Esophagus squamous epithelium (tissue), 5 donors: ENCODE data around the gene KIFC3. TPM values are rescaled to one million over a fixed set of nuclear protein-coding genes. Genes with fewer than 3 reads are reported as not detected.
"Not testable (repeated sequence)": the region's sequence is repeated elsewhere in the genome, so short reads cannot be mapped to it uniquely, and the experiment has no call there.

Experiments
- DNase-seq: peaks from one replicate; lab custom pipeline; 2025; lab: John Stamatoyannopoulos, UW
- H3K27ac ChIP-seq, 4 donors: fragments of 200-600 bp; sonication (generic); one replicate each; pipeline ENCODE4 v1.5.1; 2016 to 2019; ENCODE audit warnings: mild to moderate bottlenecking in 1 of 4
- H3K27me3 ChIP-seq, 4 donors: fragments of 200-600 bp; sonication (generic); 1 replicate in 3 of 4; 2 replicates in 1 of 4; pipeline versions ENCODE4 v1.5.1 to v1.6.0; 2017 to 2021; ENCODE audit warnings: antibody characterized with exemption in 1 of 4
- H3K36me3 ChIP-seq, 3 donors: fragments of 200-600 bp; sonication (generic); one replicate each; pipeline ENCODE4 v1.5.1; 2016 to 2019
- H3K4me1 ChIP-seq, 3 donors: fragments of 200-600 bp; sonication (generic); one replicate each; pipeline ENCODE4 v1.5.1; 2017 to 2019
- H3K4me3 ChIP-seq, 4 donors: fragments of 200-600 bp; sonication (generic); 1 replicate in 3 of 4; 2 replicates in 1 of 4; pipeline ENCODE4 v1.5.1; 2016 to 2019; ENCODE audit warnings: mild to moderate bottlenecking in 2 of 4, moderate library complexity in 1 of 4
- H3K9me3 ChIP-seq, 3 donors: fragments of 200-600 bp; sonication (generic); one replicate each; pipeline ENCODE4 v1.5.1; 2016 to 2019
- CTCF ChIP-seq, 6 experiments: fragments of 450-650 bp in 4 of 6; fragments of 200-600 bp in 2 of 6; sonication (generic) in 2 of 6; IDR thresholded peaks; one replicate each; pipeline ENCODE4 v1.5.1; 2016 to 2019; ENCODE audit warnings: antibody characterized with exemption in 6 of 6, mild to moderate bottlenecking in 4 of 6, moderate library complexity in 4 of 6
- POLR2A ChIP-seq, 4 donors: fragments of 450-650 bp; IDR thresholded peaks; one replicate each; pipeline ENCODE4 v1.6.1; 2017; ENCODE audit warnings: antibody characterized with exemption in 4 of 4, mild to moderate bottlenecking in 4 of 4, moderate library complexity in 3 of 4
- WGBS, 2 donors: methylation state at CpG; one replicate each; pipeline ENCODE4 v1.1.5; 2018; 5-methylcytosine and 5-hydroxymethylcytosine counted together
- intact Hi-C: fragments of 100-400 bp; cut with DNase I; formaldehyde crosslinking; loops from one replicate; pipeline ENCODE4 v1.15.0; 2022
- total RNA-seq, 4 donors: library from RNA; depleted of rRNA; stranded (reverse); fragments of >200 nt; gene quantifications; one replicate each; pipeline ENCODE4 v1.1.0, GENCODE V29; 2016
- donor health status: DM: yes; HTN: yes; CAD: no.

The KIFC3 gene
- total RNA-seq, 4 donors from 2014 or later = 14.8 to 72.4 (median 43.5) TPM

GRCh38 chr16:57749101-57749692, 53.1 kb downstream of the KIFC3 start:
- Histone ChIP-seq H3K36me3 (peaks cover 0 to 73% (median 2%) of the 10 kb centered on the region in 3 donors), H3K4me3 (no peak overlapping the region), H3K27me3 (no peaks in the 10 kb centered on the region), H3K4me1 (no peaks in the 10 kb centered on the region), H3K27ac (no peak overlapping the region), H3K9me3 (no peaks in the 10 kb centered on the region)
- TF ChIP-seq CTCF (IDR thresholded peaks at IDR 0.05) = no peak
- TF ChIP-seq POLR2A (IDR thresholded peaks at IDR 0.05) = no peak
- WGBS, 2 donors = 89 to 94% methylated on average over 3 of the region's 3 CpGs
- no peak for DNase-seq
- intact Hi-C loops = no loop called here

DNA sequence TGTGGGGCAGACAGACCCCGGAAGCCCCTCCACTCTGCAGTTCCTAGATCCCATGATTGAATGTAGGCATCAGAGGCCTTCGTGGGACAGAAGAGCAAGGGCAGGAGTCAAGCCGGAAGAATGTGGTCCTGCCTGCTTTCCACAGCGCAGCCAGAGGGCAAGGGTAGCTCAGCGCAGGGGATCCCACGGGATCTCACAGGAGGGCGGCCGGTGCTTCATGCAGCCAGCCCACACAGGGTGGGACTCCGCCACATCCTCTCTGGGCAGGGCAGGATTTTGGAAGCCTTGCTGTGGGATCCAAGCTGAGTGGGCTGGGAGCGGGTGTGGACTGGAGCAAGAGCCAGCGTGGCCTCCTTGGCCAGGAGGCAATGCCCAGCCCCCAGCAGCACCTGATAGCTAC, 53.7 kb downstream of the KIFC3 start:
- no peaks in the 10 kb centered on the region for H3K9me3 ChIP-seq
- H3K4me3 ChIP-seq = no peak overlapping the region
- TF ChIP-seq POLR2A (IDR thresholded peaks at IDR 0.05) = no peak
- no peak for TF ChIP-seq CTCF (IDR thresholded peaks at IDR 0.05)
- H3K4me1 ChIP-seq = no peaks in the 10 kb centered on the region
- WGBS, 2 donors = 79 to 90% methylated on average over 2 to 6 of the region's 11 CpGs
- no peak for DNase-seq
- no peak overlapping the region for H3K27ac ChIP-seq
- intact Hi-C loops = no loop called here
- H3K27me3 ChIP-seq = no peaks in the 10 kb centered on the region
- peaks cover 0 to 70% (median 4%) of the 10 kb centered on the region in 3 donors for H3K36me3 ChIP-seq

- no peaks in the 10 kb centered on the region for H3K27me3 ChIP-seq
- no peak for TF ChIP-seq CTCF (IDR thresholded peaks at IDR 0.05)
- TF ChIP-seq POLR2A (IDR thresholded peaks at IDR 0.05) = no peak
- DNase-seq = no peak
- intact Hi-C loops = no loop called here
- H3K4me3 ChIP-seq = no peak overlapping the region
- H3K36me3 ChIP-seq = peaks cover 0 to 70% (median 4%) of the 10 kb centered on the region in 3 donors
- H3K27ac ChIP-seq = no peak overlapping the region
- WGBS, 2 donors = 60 to 96% methylated on average over 1 to 3 of the region's 6 CpGs
- H3K9me3 ChIP-seq = no peaks in the 10 kb centered on the region
- no peaks in the 10 kb centered on the region for H3K4me1 ChIP-seq
Measured at GRCh38 chr16:57747996-57748395, 54.3 kb downstream of the KIFC3 start.

DNA sequence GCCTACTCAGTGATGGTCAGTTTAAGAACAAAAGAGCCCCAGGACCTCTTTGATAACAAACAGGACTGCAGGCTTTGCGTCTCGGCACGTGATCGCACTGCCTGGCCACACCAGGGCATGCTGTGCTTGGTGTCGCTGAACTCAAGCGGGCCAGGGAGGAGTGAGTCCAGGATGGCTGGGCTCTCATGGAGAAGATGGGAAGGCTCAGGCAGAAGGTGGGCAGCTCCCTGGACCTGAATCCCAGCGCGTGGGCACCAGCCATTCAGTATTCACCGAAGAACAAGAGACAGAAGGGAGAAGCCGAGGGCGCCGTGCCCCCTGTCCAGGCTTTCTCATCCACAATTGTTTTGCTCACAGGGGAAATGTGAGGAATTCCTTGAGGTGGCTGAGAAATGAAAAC, 54.8 kb downstream of the KIFC3 start:
- no peaks in the 10 kb centered on the region for H3K27me3 ChIP-seq
- intact Hi-C loops = no loop called here
- H3K4me1 ChIP-seq = peaks cover 0 to under 1% (median 0%) of the 10 kb centered on the region in 3 donors
- H3K27ac ChIP-seq = no peak overlapping the region
- peaks cover 0 to 66% (median 4%) of the 10 kb centered on the region in 3 donors for H3K36me3 ChIP-seq
- TF ChIP-seq CTCF (IDR thresholded peaks at IDR 0.05) (no peak), POLR2A (IDR thresholded peaks at IDR 0.05) (no peak)
- no peak overlapping the region for H3K4me3 ChIP-seq
- no peak for DNase-seq
- WGBS, 2 donors = 95 to 97% methylated on average over 5 to 11 of the region's 12 CpGs
- no peaks in the 10 kb centered on the region for H3K9me3 ChIP-seq

GRCh38 chr16:57747091-57747490, 55.2 kb downstream of the KIFC3 start:
- TF ChIP-seq CTCF (IDR thresholded peaks at IDR 0.05) (no peak), POLR2A (IDR thresholded peaks at IDR 0.05) (no peak)
- DNase-seq = no peak
- H3K4me3 ChIP-seq = no peak overlapping the region
- peaks cover 0 to 4% (median 1%) of the 10 kb centered on the region in 3 donors for H3K4me1 ChIP-seq
- no peaks in the 10 kb centered on the region for H3K9me3 ChIP-seq
- H3K27ac ChIP-seq = no peak overlapping the region
- H3K27me3 ChIP-seq = no peaks in the 10 kb centered on the region
- WGBS, 2 donors = 93% methylated on average over 2 of the region's 7 CpGs; no CpG with 5 or more reads in 1 of the 2 donors
- intact Hi-C loops = no loop called here
- peaks cover 0 to 62% (median 4%) of the 10 kb centered on the region in 3 donors for H3K36me3 ChIP-seq

DNA sequence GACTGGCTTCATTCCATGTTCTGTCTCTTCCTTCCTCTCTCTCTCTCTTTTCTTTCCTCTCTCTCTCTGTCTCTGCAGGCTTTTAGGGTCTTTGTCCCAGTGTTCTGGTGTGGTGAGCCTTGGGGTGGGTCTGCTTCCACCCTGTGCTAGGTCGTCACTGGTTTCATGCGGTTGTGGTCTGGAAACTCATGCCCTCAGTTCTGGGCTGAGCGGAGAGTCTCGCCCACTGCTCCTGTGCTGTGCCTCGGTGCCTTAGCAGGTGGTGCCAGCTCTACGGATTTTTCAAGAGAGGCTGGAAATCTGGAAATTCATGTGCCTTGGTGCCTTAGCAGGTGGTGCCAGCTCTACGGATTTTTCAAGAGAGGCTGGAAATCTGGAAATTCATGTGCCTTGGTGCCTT, 56.0 kb downstream of the KIFC3 start:
- WGBS, 2 donors = 94 to 100% methylated on average over 1 to 6 of the region's 7 CpGs

More for the DNA sequence above, 56.0 kb downstream of the KIFC3 start:
- H3K36me3 ChIP-seq = peaks cover 0 to 54% (median 4%) of the 10 kb centered on the region in 3 donors
- H3K4me1 ChIP-seq = peaks cover 0 to 12% (median 9%) of the 10 kb centered on the region in 3 donors
- DNase-seq, H3K27me3 ChIP-seq, H3K4me3 ChIP-seq, intact Hi-C loops, H3K27ac ChIP-seq, H3K9me3 ChIP-seq: not testable (repeated sequence)
